Liver (tissue), 2 donors: Measurements from ENCODE around the gene FKTN.

Source experiments
- CTCF ChIP-seq: fragments of 150-350 bp; IDR thresholded peaks from 2 replicates; pipeline ENCODE4 v1.5.1; 2017; ENCODE audit warnings: improper control_type of control experiment, low read depth, low read length; ENCODE audit not compliant: missing input control
- MAX ChIP-seq: IDR thresholded peaks from 2 replicates; pipeline ENCODE4 v1.6.1; 2016; ENCODE audit warnings: antibody characterized with exemption
- donor health status: healthy.

GRCh38 chr9:105647595-105648349, 89.8 kb downstream of the FKTN start:
- no peak for TF ChIP-seq MAX
- TF ChIP-seq CTCF, result no peak
